Panc1 (cell line): ENCODE data around the gene DENND6B. TPM values are rescaled to one million over a fixed set of nuclear protein-coding genes. Genes with fewer than 3 reads are reported as not detected.
A peak's percentile ranks its signal among the peaks of the same experiment; 100 is the strongest.

Source experiments
- ATAC-seq: fragments of 200-7000 bp; cut with Tn5 transposase; 2 replicates; pipeline ENCODE4 v1.9.1; 2020; ENCODE audit warnings: mild to moderate bottlenecking, moderate library complexity
- BruUV-seq: library from RNA; stranded (reverse); fragments of 400-500 nt; replicated peaks from 2 replicates; lab custom pipeline; 2021; lab: Mats Ljungman, UMichigan
- CTCF ChIA-PET: fragments of 300-600 bp; sonication (Branson Sonifier 250); formaldehyde crosslinking; loops from one replicate; lab custom pipeline; 2022; ENCODE audit warnings: antibody characterized with exemption; lab: Charles Lee
- POLR2A ChIA-PET: fragments of 300-600 bp; sonication (Branson Sonifier 250); formaldehyde crosslinking; loops from one replicate; lab custom pipeline; 2022; ENCODE audit warnings: antibody characterized with exemption; lab: Charles Lee
- DNase-seq: peaks from one replicate; pipeline ENCODE4 v3.0.0-alpha.2; 2010; ENCODE audit warnings: low read depth, low spot score
- H3K27ac ChIP-seq: 2 replicates; pipeline ENCODE4 v1.5.1; 2011; ENCODE audit warnings: mild to moderate bottlenecking, low read length, inconsistent platforms
- H3K27me3 ChIP-seq: fragments of 200-500 bp; sonication (Bioruptor generic); 2 replicates; pipeline ENCODE4 v1.6.0; 2014; ENCODE audit warnings: low read length, inconsistent platforms; ENCODE audit not compliant: control insufficient read depth, insufficient read depth
- H3K36me3 ChIP-seq: fragments of 200-500 bp; sonication (Bioruptor generic); 2 replicates; pipeline ENCODE4 v1.5.1; 2014; ENCODE audit warnings: inconsistent platforms, mild to moderate bottlenecking, low read length, moderate library complexity; ENCODE audit not compliant: control insufficient read depth, insufficient read depth
- H3K4me1 ChIP-seq: 2 replicates; pipeline ENCODE4 v1.5.1; 2011; ENCODE audit warnings: inconsistent platforms, mild to moderate bottlenecking, low read length, moderate library complexity; ENCODE audit not compliant: control insufficient read depth, insufficient read depth
- H3K4me3 ChIP-seq, 2 experiments: 2 replicates each; pipeline ENCODE4 v1.5.1; 2011 to 2012; ENCODE audit warnings: low read depth in 2 of 2, low read length in 2 of 2, mild to moderate bottlenecking in 2 of 2, inconsistent platforms in 1 of 2, moderate library complexity in 1 of 2
- H3K9me3 ChIP-seq: fragments of 200-500 bp; sonication (Bioruptor generic); 2 replicates; pipeline ENCODE4 v1.5.1; 2014; ENCODE audit warnings: low read depth, mild to moderate bottlenecking, inconsistent platforms, low read length, moderate library complexity; ENCODE audit not compliant: control insufficient read depth, insufficient read depth
- POLR2AphosphoS5 ChIP-seq: IDR thresholded peaks from 2 replicates; pipeline ENCODE4 v1.6.1; 2012; ENCODE audit warnings: mild to moderate bottlenecking, low read depth, low read length, moderate library complexity
- SIN3A ChIP-seq: IDR thresholded peaks from 2 replicates; pipeline ENCODE4 v1.6.1; 2012; ENCODE audit warnings: low read depth, mild to moderate bottlenecking, low read length, moderate library complexity, borderline replicate concordance; ENCODE audit not compliant: insufficient read depth
- TCF7L2 ChIP-seq: IDR thresholded peaks from 2 replicates; pipeline ENCODE4 v1.6.1; 2011; ENCODE audit warnings: mild to moderate bottlenecking, low read depth, low read length, inconsistent platforms
- in situ Hi-C: cut with HindIII; loops from 2 replicates; pipeline ENCODE4 v1.10.0; 2016; ENCODE audit warnings: low sequenced_read_pairs, low pct_unique_long_range_greater_than_20kb
- intact Hi-C: fragments of 100-400 bp; cut with micrococcal nuclease; formaldehyde crosslinking; loops from one replicate; pipeline ENCODE4 v1.10.0; 2022; ENCODE audit not compliant: unreplicated experiment
- total RNA-seq: library from RNA; stranded (reverse); gene quantifications from one replicate; pipeline ENCODE4 v1.2.1, GENCODE V29; 2021; ENCODE audit not compliant: unreplicated experiment
- TF ChIP-seq, protein P1 (sequence below): fragments of 450-650 bp; IDR thresholded peaks from 2 replicates; pipeline ENCODE4 v1.5.1; 2017; ENCODE audit warnings: mild to moderate bottlenecking
- TF ChIP-seq, protein P2 (sequence below), 2 experiments: IDR thresholded peaks; 2 replicates each; pipeline ENCODE4 v1.6.1; 2011 to 2012; ENCODE audit warnings: low read depth in 2 of 2, control low read depth in 1 of 2, low read length in 1 of 2, mild to moderate bottlenecking in 1 of 2, moderate library complexity in 1 of 2; ENCODE audit not compliant: insufficient read depth in 1 of 2

DENND6B gene
- total RNA-seq, 1 experiment from 2014 or later, result 5.8 TPM

GRCh38 chr22:50281957-50282356 lies 44.9 kb downstream of the DENND6B start:
- H3K4me1 ChIP-seq, result peaks cover 4% of the 10 kb centered on the region; the same call in 1 of the 2 replicates
- ChIA-PET CTCF (no interaction called here), POLR2A (no interaction called here)
- 0 out of 2 replicates have a peak, but pooled peaks cover 2% of the 10 kb centered on the region for H3K36me3 ChIP-seq
- in situ Hi-C loops, result no loop called here
- BruUV-seq, result no TSS peak
- no peaks in the 10 kb centered on the region for H3K27me3 ChIP-seq
- H3K9me3 ChIP-seq, result no peaks in the 10 kb centered on the region
- TF ChIP-seq TCF7L2, result no peak
- TF ChIP-seq POLR2AphosphoS5, result no peak
- H3K4me3 ChIP-seq, result no peak overlapping the region
- intact Hi-C loops, result no loop called here
- no peak for ATAC-seq
- H3K27ac ChIP-seq, result no peak overlapping the region
- no peak for DNase-seq

GRCh38 chr22:50281384-50281760 lies 45.4 kb downstream of the DENND6B start:
- POLR2A ChIA-PET, result no interaction called here
- ATAC-seq (no peak), DNase-seq (no peak)
- peaks cover 4% of the 10 kb centered on the region; the same call in 1 of the 2 replicates for H3K4me1 ChIP-seq
- H3K4me3 ChIP-seq, result no peak overlapping the region
- in situ Hi-C loops, result no loop called here
- TSS peak; percentile 74 for BruUV-seq
- no peak overlapping the region for H3K27ac ChIP-seq
- TF ChIP-seq, protein P1, sequence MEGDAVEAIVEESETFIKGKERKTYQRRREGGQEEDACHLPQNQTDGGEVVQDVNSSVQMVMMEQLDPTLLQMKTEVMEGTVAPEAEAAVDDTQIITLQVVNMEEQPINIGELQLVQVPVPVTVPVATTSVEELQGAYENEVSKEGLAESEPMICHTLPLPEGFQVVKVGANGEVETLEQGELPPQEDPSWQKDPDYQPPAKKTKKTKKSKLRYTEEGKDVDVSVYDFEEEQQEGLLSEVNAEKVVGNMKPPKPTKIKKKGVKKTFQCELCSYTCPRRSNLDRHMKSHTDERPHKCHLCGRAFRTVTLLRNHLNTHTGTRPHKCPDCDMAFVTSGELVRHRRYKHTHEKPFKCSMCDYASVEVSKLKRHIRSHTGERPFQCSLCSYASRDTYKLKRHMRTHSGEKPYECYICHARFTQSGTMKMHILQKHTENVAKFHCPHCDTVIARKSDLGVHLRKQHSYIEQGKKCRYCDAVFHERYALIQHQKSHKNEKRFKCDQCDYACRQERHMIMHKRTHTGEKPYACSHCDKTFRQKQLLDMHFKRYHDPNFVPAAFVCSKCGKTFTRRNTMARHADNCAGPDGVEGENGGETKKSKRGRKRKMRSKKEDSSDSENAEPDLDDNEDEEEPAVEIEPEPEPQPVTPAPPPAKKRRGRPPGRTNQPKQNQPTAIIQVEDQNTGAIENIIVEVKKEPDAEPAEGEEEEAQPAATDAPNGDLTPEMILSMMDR, result no peak
- TF ChIP-seq SIN3A, result no peak
- intact Hi-C loops, result no loop called here
- no peaks in the 10 kb centered on the region for H3K27me3 ChIP-seq
- H3K36me3 ChIP-seq, result 0 out of 2 replicates have a peak, but pooled peaks cover 2% of the 10 kb centered on the region
- H3K9me3 ChIP-seq, result no peaks in the 10 kb centered on the region
- CTCF ChIA-PET, result no interaction called here

DNA sequence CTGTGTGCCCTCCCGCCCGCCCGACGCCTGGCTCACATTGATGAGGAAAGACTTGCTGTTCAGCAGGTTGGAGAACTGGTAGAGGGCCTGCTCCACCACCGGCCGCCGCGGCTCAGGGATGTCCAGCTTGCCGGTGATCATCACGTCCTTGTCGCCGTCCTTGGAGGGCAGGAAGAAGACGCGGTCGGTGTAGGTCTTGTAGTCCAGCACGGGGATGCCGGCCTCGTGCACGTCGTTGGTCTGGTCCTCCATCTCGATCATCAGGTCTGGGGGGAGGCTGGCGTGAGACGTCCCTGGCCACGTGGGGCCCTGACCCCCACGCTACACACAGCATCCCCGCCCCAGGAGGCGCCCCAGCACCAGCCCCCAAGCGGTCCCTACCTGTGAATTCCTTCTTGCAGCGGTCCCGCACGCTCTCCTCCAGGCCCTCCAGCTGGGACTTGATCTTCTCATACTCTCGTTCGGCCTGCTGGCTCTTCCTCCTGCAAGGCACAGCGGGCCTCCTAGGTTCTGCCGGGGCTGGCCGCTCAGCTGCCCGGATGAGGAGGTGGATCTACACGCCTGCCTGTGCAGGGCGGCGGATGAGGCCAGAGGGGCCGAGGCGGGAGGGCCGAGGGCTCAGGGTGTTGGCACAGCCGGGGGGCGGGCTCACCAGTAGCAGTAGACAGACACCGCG lies 46.0 kb downstream of the DENND6B start:
- ChIA-PET POLR2A (interaction anchor here (0.6 kb wide), 1 partner anchor 12 kb away, joined by 5 read pairs; no protein-coding TSS in a partner anchor), CTCF (no interaction called here)
- TF ChIP-seq, protein P1, result no peak
- TF ChIP-seq, protein P2, sequence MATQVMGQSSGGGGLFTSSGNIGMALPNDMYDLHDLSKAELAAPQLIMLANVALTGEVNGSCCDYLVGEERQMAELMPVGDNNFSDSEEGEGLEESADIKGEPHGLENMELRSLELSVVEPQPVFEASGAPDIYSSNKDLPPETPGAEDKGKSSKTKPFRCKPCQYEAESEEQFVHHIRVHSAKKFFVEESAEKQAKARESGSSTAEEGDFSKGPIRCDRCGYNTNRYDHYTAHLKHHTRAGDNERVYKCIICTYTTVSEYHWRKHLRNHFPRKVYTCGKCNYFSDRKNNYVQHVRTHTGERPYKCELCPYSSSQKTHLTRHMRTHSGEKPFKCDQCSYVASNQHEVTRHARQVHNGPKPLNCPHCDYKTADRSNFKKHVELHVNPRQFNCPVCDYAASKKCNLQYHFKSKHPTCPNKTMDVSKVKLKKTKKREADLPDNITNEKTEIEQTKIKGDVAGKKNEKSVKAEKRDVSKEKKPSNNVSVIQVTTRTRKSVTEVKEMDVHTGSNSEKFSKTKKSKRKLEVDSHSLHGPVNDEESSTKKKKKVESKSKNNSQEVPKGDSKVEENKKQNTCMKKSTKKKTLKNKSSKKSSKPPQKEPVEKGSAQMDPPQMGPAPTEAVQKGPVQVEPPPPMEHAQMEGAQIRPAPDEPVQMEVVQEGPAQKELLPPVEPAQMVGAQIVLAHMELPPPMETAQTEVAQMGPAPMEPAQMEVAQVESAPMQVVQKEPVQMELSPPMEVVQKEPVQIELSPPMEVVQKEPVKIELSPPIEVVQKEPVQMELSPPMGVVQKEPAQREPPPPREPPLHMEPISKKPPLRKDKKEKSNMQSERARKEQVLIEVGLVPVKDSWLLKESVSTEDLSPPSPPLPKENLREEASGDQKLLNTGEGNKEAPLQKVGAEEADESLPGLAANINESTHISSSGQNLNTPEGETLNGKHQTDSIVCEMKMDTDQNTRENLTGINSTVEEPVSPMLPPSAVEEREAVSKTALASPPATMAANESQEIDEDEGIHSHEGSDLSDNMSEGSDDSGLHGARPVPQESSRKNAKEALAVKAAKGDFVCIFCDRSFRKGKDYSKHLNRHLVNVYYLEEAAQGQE (IDR thresholded peaks at IDR 0.05; ENCODE audit: insufficient read depth in 1 of 2, low read depth in 2 of 2, low read length in 1 of 2), result no peak
- TF ChIP-seq SIN3A (no peak), TCF7L2 (no peak), POLR2AphosphoS5 (no peak)
- Histone ChIP-seq H3K4me3 (no peak overlapping the region), H3K4me1 (peaks cover 4% of the 10 kb centered on the region; the same call in 1 of the 2 replicates), H3K27ac (no peak overlapping the region), H3K36me3 (0 out of 2 replicates have a peak, but pooled peaks cover 2% of the 10 kb centered on the region), H3K27me3 (no peaks in the 10 kb centered on the region), H3K9me3 (no peaks in the 10 kb centered on the region)
- no TSS peak for BruUV-seq
- DNase-seq (no peak), ATAC-seq (no peak)
- intact Hi-C loops (no loop called here), in situ Hi-C loops (no loop called here)
